Keratinocyte (primary cell): Measurements from ENCODE around the gene VAT1L. TPM values are rescaled to one million over a fixed set of nuclear protein-coding genes. Genes with fewer than 3 reads are reported as not detected.
A peak's percentile ranks its signal among the peaks of the same experiment; 100 is the strongest.

Experiments
- DNase-seq: peaks from one replicate; pipeline ENCODE4 v3.0.0-alpha.2; 2011; ENCODE audit warnings: low read depth, missing footprints, low spot score
- FAIRE-seq: peaks from 2 replicates; lab custom pipeline; 2011; peaks lifted over from hg19 to GRCh38; lab: Jason Lieb, UNC
- H2AFZ ChIP-seq: 2 replicates; pipeline ENCODE4 v1.6.0; 2012; ENCODE audit warnings: low read length, control low read depth, inconsistent platforms; ENCODE audit not compliant: control insufficient read depth
- H3K27ac ChIP-seq: 2 replicates; pipeline ENCODE4 v1.5.1; 2011; ENCODE audit warnings: low read length; ENCODE audit not compliant: control insufficient read depth, insufficient read depth
- H3K27me3 ChIP-seq: 3 replicates; pipeline ENCODE4 v1.6.0; 2011; ENCODE audit warnings: low read length; ENCODE audit not compliant: control insufficient read depth, insufficient read depth; ENCODE audit errors: extremely low read depth
- H3K36me3 ChIP-seq, 2 experiments: 2 replicates in 1 of 2; 3 replicates in 1 of 2; pipeline ENCODE4 v1.5.1; 2011; ENCODE audit warnings: low read length in 2 of 2, mild to moderate bottlenecking in 1 of 2; ENCODE audit not compliant: control insufficient read depth in 2 of 2, insufficient read depth in 2 of 2; ENCODE audit errors: extremely low read depth in 1 of 2
- H3K4me1 ChIP-seq: 3 replicates; pipeline ENCODE4 v1.5.1; 2011; ENCODE audit warnings: low read length; ENCODE audit not compliant: control insufficient read depth, insufficient read depth; ENCODE audit errors: extremely low read depth
- H3K4me2 ChIP-seq: 3 replicates; pipeline ENCODE4 v1.6.0; 2011; ENCODE audit warnings: low read depth, low read length; ENCODE audit not compliant: control insufficient read depth, insufficient read depth; ENCODE audit errors: extremely low read depth
- H3K4me3 ChIP-seq, 3 experiments: fragments of 200-600 bp in 1 of 3; sonication (generic) in 1 of 3; 2 replicates in 2 of 3; 3 replicates in 1 of 3; pipeline ENCODE4 v1.5.1; 2011 to 2016; ENCODE audit warnings: low read length in 3 of 3, mild to moderate bottlenecking in 3 of 3, control low read depth in 2 of 3, inconsistent platforms in 1 of 3, low read depth in 1 of 3, mixed read lengths in 1 of 3, mixed run types in 1 of 3, moderate library complexity in 1 of 3; ENCODE audit not compliant: control insufficient read depth in 2 of 3, insufficient read depth in 2 of 3; ENCODE audit errors: extremely low read depth in 1 of 3
- H3K79me2 ChIP-seq: 2 replicates; pipeline ENCODE4 v1.6.0; 2012; ENCODE audit warnings: low read length; ENCODE audit not compliant: control insufficient read depth, insufficient read depth
- H3K9ac ChIP-seq: 3 replicates; pipeline ENCODE4 v1.6.0; 2011; ENCODE audit warnings: low read length; ENCODE audit not compliant: control insufficient read depth, insufficient read depth; ENCODE audit errors: extremely low read depth
- H3K9me1 ChIP-seq: 3 replicates; pipeline ENCODE4 v1.6.0; 2011; ENCODE audit warnings: low read length; ENCODE audit not compliant: control insufficient read depth, insufficient read depth; ENCODE audit errors: extremely low read depth
- H3K9me3 ChIP-seq: 2 replicates; pipeline ENCODE4 v1.5.1; 2012; ENCODE audit warnings: low read depth, low read length; ENCODE audit not compliant: control insufficient read depth
- H4K20me1 ChIP-seq: 3 replicates; pipeline ENCODE4 v1.6.0; 2011; ENCODE audit warnings: low read length; ENCODE audit not compliant: control insufficient read depth, insufficient read depth; ENCODE audit errors: extremely low read depth
- CTCF ChIP-seq, 3 experiments: IDR thresholded peaks in 1 of 3; conservative IDR thresholded peaks in 1 of 3; optimal IDR thresholded peaks in 1 of 3; 2 replicates in 2 of 3; 3 replicates in 1 of 3; pipeline versions ENCODE3 to v1.5.1; 2011; ENCODE audit warnings: low read length in 3 of 3, mild to moderate bottlenecking in 3 of 3, moderate library complexity in 2 of 3, control low read depth in 1 of 3, inconsistent platforms in 1 of 3; ENCODE audit not compliant: insufficient read depth in 2 of 3; ENCODE audit errors: extremely low read depth in 1 of 3
- EZH2 ChIP-seq: IDR thresholded peaks from one replicate; pipeline ENCODE4 v1.6.1; 2012; ENCODE audit warnings: inconsistent platforms, mild to moderate bottlenecking, low read length, moderate library complexity
- dilution Hi-C: fragments of 300-500 bp; cut with MboI; formaldehyde crosslinking; loops from one replicate; pipeline ENCODE4 v1.7.0; 2020; ENCODE audit warnings: low sequenced_read_pairs; ENCODE audit not compliant: extremely low pct_ligation_motif_present
- polyA plus RNA-seq, 5 experiments: library from polyadenylated mRNA; depleted of rRNA in 3 of 5; stranded (reverse) in 3 of 5; stranded (forward) in 1 of 5; unstranded in 1 of 5; fragments of >200 nt; gene quantifications; 1 replicate in 1 of 5; 2 replicates in 3 of 5; 3 replicates in 1 of 5; pipeline versions ENCODE4 v1.2.1 to v1.2.3, GENCODE V29; 2011 to 2012; ENCODE audit warnings: missing spikeins in 2 of 5, low read depth in 1 of 5, low replicate concordance in 1 of 5

The VAT1L gene
- polyA plus RNA-seq, 1 donor (not counting 4 experiments of a cell fraction or from before 2014, with no cell fraction given), result not detected

GRCh38 chr16:77781091-77781490 is 7.3 kb upstream of the VAT1L start:
- Histone ChIP-seq H3K9ac (no peak overlapping the region), H3K9me1 (no peaks in the 10 kb centered on the region), H3K4me3 (no peak overlapping the region), H3K4me2 (no peak overlapping the region), H3K79me2 (no peaks in the 10 kb centered on the region), H2AFZ (no peak overlapping the region), H3K36me3 (no peaks in the 10 kb centered on the region), H3K27ac (no peak overlapping the region), H3K9me3 (no peaks in the 10 kb centered on the region), H3K4me1 (peaks cover 4% of the 10 kb centered on the region), H3K27me3 (peaks cover under 1% of the 10 kb centered on the region), H4K20me1 (no peaks in the 10 kb centered on the region)
- DNase-seq, result no peak
- no peak for FAIRE-seq
- no peak for TF ChIP-seq EZH2
- no peak for TF ChIP-seq CTCF (optimal IDR thresholded peaks at IDR 0.05 in 1 of 3, IDR thresholded peaks at IDR 0.05 in 1 of 3, conservative IDR thresholded peaks at IDR 0.05 in 1 of 3; ENCODE audit: extremely low read depth in 1 of 3, insufficient read depth in 2 of 3, low read length in 3 of 3)
- dilution Hi-C loops, result no loop called here

- no peak overlapping the region for H2AFZ ChIP-seq
Observed at GRCh38 chr16:77782694-77783093, 5.7 kb upstream of the VAT1L start.

More at GRCh38 chr16:77782694-77783093, 5.7 kb upstream of the VAT1L start:
- H3K4me2 ChIP-seq, result no peak overlapping the region
- H3K9ac ChIP-seq, result no peak overlapping the region
- TF ChIP-seq EZH2 (no peak), CTCF (optimal IDR thresholded peaks at IDR 0.05 in 1 of 3, IDR thresholded peaks at IDR 0.05 in 1 of 3, conservative IDR thresholded peaks at IDR 0.05 in 1 of 3; ENCODE audit: extremely low read depth in 1 of 3, insufficient read depth in 2 of 3, low read length in 3 of 3) (peak in 2 of 3 experiments; percentile 43 to 50)
- H3K4me3 ChIP-seq, result no peak overlapping the region
- dilution Hi-C loops, result no loop called here
- H3K9me3 ChIP-seq, result no peaks in the 10 kb centered on the region
- peaks cover 4% of the 10 kb centered on the region for H3K4me1 ChIP-seq
- H4K20me1 ChIP-seq, result no peaks in the 10 kb centered on the region
- peaks cover 15% of the 10 kb centered on the region for H3K27me3 ChIP-seq
- FAIRE-seq (no peak), DNase-seq (no peak)
- H3K36me3 ChIP-seq, result no peaks in the 10 kb centered on the region
- no peaks in the 10 kb centered on the region for H3K9me1 ChIP-seq
- H3K27ac ChIP-seq, result no peak overlapping the region
- no peaks in the 10 kb centered on the region for H3K79me2 ChIP-seq
